ENCODE data around the gene NTF3.

The NTF3 gene

DNA sequence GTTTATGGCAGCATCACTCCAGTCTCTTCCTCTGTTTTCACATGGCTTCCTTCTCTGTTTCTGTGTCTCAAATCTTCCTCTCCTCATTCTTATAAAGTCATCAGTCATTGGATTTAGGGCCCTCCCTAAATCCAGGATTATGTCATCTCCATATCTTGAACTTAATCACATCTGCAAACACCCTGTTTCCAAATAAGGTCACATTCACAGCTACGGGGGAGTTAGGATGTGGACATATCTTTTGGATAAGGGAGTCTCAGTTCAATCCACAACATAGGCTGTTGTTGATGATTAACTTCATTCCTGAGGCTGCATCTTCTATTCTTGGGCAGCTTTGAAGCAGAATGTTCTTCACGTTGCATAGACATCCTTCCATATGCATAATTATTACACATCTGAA, 40.3 kb upstream of the NTF3 start:
- no peak overlapping the region for H2BK12ac ChIP-seq (ENCODE audit: low read length)
- no peak overlapping the region for H3K4ac ChIP-seq (ENCODE audit: low read depth, low read length)
- no peak overlapping the region for H4K12ac ChIP-seq (ENCODE audit: low read depth, low read length)
- no peak overlapping the region for H4K8ac ChIP-seq (ENCODE audit: low read depth, low read length)
- no peak overlapping the region for H2AFZ ChIP-seq (ENCODE audit: insufficient read depth, low read length, poor library complexity)
- no peak overlapping the region for H3K14ac ChIP-seq (ENCODE audit: low read length)
- peaks cover 4 to 8% of the 10 kb centered on the region in 2 experiments for H3K4me1 ChIP-seq (ENCODE audit: control insufficient read depth in 1 of 2, insufficient read depth in 2 of 2, low read length in 2 of 2)
- no peak overlapping the region for H2AK5ac ChIP-seq (ENCODE audit: low read length)
- H3K79me2 ChIP-seq (ENCODE audit: control insufficient read depth, insufficient read depth, low read length, poor library complexity): no peaks in the 10 kb centered on the region
- no peak overlapping the region for H3K18ac ChIP-seq (ENCODE audit: low read length)
- no peak overlapping the region for H3K9ac ChIP-seq (ENCODE audit: low read length)
- WGBS (ENCODE audit: extremely low coverage, insufficient coverage, insufficient read length): no CpG with 5 or more reads among the region's 2 CpGs
- no peak overlapping the region for H3K4me3 ChIP-seq (ENCODE audit: low read depth, low read length)
- no peaks in the 10 kb centered on the region for H3K79me1 ChIP-seq (ENCODE audit: low read length)
- H3K4me2 ChIP-seq (ENCODE audit: low read length): no peak overlapping the region
- no peak overlapping the region for H2BK120ac ChIP-seq (ENCODE audit: insufficient read depth, low read length, poor library complexity)
- H2BK5ac ChIP-seq (ENCODE audit: low read depth, low read length, poor library complexity): no peak overlapping the region
- H3K27me3 ChIP-seq (ENCODE audit: insufficient read depth, low read length): no peaks in the 10 kb centered on the region
- H3K9me3 ChIP-seq (ENCODE audit: insufficient read depth, low read depth, low read length): no peaks in the 10 kb centered on the region
- H3K36me3 ChIP-seq (ENCODE audit: control insufficient read depth in 1 of 2, insufficient read depth in 2 of 2, low read length in 2 of 2): no peaks in the 10 kb centered on the region
- H3K27ac ChIP-seq (ENCODE audit: low read depth, low read length): no peak overlapping the region
- no peak overlapping the region for H4K91ac ChIP-seq (ENCODE audit: low read depth, low read length)
- no peak overlapping the region for H3K23ac ChIP-seq (ENCODE audit: low read length)
- DNase-seq: no peak

DNA sequence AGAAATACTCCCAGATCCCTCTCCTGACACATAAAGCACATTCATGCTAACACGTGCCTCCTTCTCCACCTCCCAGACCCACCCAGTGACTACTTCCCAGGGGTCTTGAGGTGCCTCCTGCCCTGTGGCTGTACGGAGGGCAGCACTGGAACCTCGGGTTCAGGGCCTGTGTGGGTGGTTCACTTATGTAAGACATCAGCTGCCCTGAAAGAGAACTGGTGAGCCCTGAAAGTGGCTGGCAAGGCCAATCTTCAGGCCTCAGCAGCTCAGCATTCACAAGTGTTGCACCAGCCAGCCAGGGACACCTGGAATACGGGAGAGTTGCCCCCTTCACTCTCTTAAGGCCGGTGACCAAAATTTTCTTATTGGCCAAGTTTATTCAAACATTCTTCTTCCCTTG, 38.9 kb upstream of the NTF3 start:
- Histone ChIP-seq H3K9ac (ENCODE audit: low read length) (no peak overlapping the region), H3K36me3 (ENCODE audit: control insufficient read depth in 1 of 2, insufficient read depth in 2 of 2, low read length in 2 of 2) (no peaks in the 10 kb centered on the region), H2AFZ (ENCODE audit: insufficient read depth, low read length, poor library complexity) (no peak overlapping the region), H3K79me1 (ENCODE audit: low read length) (no peaks in the 10 kb centered on the region), H3K9me3 (ENCODE audit: insufficient read depth, low read depth, low read length) (no peaks in the 10 kb centered on the region), H3K18ac (ENCODE audit: low read length) (no peak overlapping the region), H3K4me1 (ENCODE audit: control insufficient read depth in 1 of 2, insufficient read depth in 2 of 2, low read length in 2 of 2) (peaks cover 4 to 8% of the 10 kb centered on the region in 2 experiments), H3K4me3 (ENCODE audit: low read depth, low read length) (no peak overlapping the region), H2BK12ac (ENCODE audit: low read length) (no peak overlapping the region), H2BK5ac (ENCODE audit: low read depth, low read length, poor library complexity) (no peak overlapping the region), H3K4me2 (ENCODE audit: low read length) (no peak overlapping the region), H4K8ac (ENCODE audit: low read depth, low read length) (no peak overlapping the region), H2BK120ac (ENCODE audit: insufficient read depth, low read length, poor library complexity) (no peak overlapping the region), H3K14ac (ENCODE audit: low read length) (no peak overlapping the region), H3K79me2 (ENCODE audit: control insufficient read depth, insufficient read depth, low read length, poor library complexity) (no peaks in the 10 kb centered on the region), H3K23ac (ENCODE audit: low read length) (no peak overlapping the region), H4K91ac (ENCODE audit: low read depth, low read length) (no peak overlapping the region), H4K12ac (ENCODE audit: low read depth, low read length) (no peak overlapping the region), H3K4ac (ENCODE audit: low read depth, low read length) (no peak overlapping the region), H3K27me3 (ENCODE audit: insufficient read depth, low read length) (no peaks in the 10 kb centered on the region), H2AK5ac (ENCODE audit: low read length) (no peak overlapping the region), H3K27ac (ENCODE audit: low read depth, low read length) (no peak overlapping the region)
- DNase-seq: no peak
- no CpG with 5 or more reads among the region's 5 CpGs for WGBS (ENCODE audit: extremely low coverage, insufficient coverage, insufficient read length)

- H4K8ac ChIP-seq (ENCODE audit: low read depth, low read length): no peak overlapping the region
- no peaks in the 10 kb centered on the region for H3K27me3 ChIP-seq (ENCODE audit: insufficient read depth, low read length)
These were observed 36.3 kb upstream of the NTF3 start for GRCh38 chr12:5395443-5396271.

DNA sequence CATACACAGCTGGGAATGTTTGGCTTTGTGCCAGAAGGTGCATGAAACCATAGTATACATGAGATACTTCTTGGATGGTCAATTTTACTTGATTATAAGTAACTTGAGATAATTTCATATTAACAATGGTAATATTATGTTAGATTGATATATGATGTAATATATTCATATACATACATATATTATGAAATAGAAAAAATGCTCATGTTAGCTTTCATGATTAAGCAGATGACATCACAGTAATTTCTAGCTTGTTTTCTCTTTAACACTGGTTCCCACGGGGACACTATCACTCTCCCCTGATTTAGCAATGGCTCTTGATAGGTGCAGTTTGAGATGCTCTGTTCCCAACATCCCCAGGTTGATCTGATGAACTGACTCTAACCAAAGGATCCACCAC, 35.4 kb upstream of the NTF3 start:
- H3K9ac ChIP-seq (ENCODE audit: low read length): no peak overlapping the region
- no peak overlapping the region for H3K4ac ChIP-seq (ENCODE audit: low read depth, low read length)
- no peak overlapping the region for H2AK5ac ChIP-seq (ENCODE audit: low read length)
- peaks cover 4 to 8% of the 10 kb centered on the region in 2 experiments for H3K4me1 ChIP-seq (ENCODE audit: control insufficient read depth in 1 of 2, insufficient read depth in 2 of 2, low read length in 2 of 2)
- H2AFZ ChIP-seq (ENCODE audit: insufficient read depth, low read length, poor library complexity): no peak overlapping the region
- no peak overlapping the region for H3K14ac ChIP-seq (ENCODE audit: low read length)
- no peak overlapping the region for H4K12ac ChIP-seq (ENCODE audit: low read depth, low read length)
- H3K4me3 ChIP-seq (ENCODE audit: low read depth, low read length): no peak overlapping the region
- H3K23ac ChIP-seq (ENCODE audit: low read length): no peak overlapping the region
- no peak overlapping the region for H2BK12ac ChIP-seq (ENCODE audit: low read length)
- H4K8ac ChIP-seq (ENCODE audit: low read depth, low read length): no peak overlapping the region
- no CpG with 5 or more reads among the region's 1 CpG for WGBS (ENCODE audit: extremely low coverage, insufficient coverage, insufficient read length)
- H2BK120ac ChIP-seq (ENCODE audit: insufficient read depth, low read length, poor library complexity): no peak overlapping the region
- H3K79me1 ChIP-seq (ENCODE audit: low read length): no peaks in the 10 kb centered on the region
- no peak overlapping the region for H3K27ac ChIP-seq (ENCODE audit: low read depth, low read length)
- no peak overlapping the region for H2BK5ac ChIP-seq (ENCODE audit: low read depth, low read length, poor library complexity)
- no peaks in the 10 kb centered on the region for H3K9me3 ChIP-seq (ENCODE audit: insufficient read depth, low read depth, low read length)
- H3K18ac ChIP-seq (ENCODE audit: low read length): no peak overlapping the region
- H3K79me2 ChIP-seq (ENCODE audit: control insufficient read depth, insufficient read depth, low read length, poor library complexity): no peaks in the 10 kb centered on the region
- H3K36me3 ChIP-seq (ENCODE audit: control insufficient read depth in 1 of 2, insufficient read depth in 2 of 2, low read length in 2 of 2): no peaks in the 10 kb centered on the region
- no peak for DNase-seq
- no peaks in the 10 kb centered on the region for H3K27me3 ChIP-seq (ENCODE audit: insufficient read depth, low read length)
- no peak overlapping the region for H4K91ac ChIP-seq (ENCODE audit: low read depth, low read length)
- H3K4me2 ChIP-seq (ENCODE audit: low read length): no peak overlapping the region

More at GRCh38 chr12:5395443-5396271, 36.3 kb upstream of the NTF3 start:
- Histone ChIP-seq H2AFZ (ENCODE audit: insufficient read depth, low read length, poor library complexity) (no peak overlapping the region), H2BK12ac (ENCODE audit: low read length) (no peak overlapping the region), H3K4ac (ENCODE audit: low read depth, low read length) (no peak overlapping the region), H2BK5ac (ENCODE audit: low read depth, low read length, poor library complexity) (no peak overlapping the region), H3K27ac (ENCODE audit: low read depth, low read length) (no peak overlapping the region), H3K79me2 (ENCODE audit: control insufficient read depth, insufficient read depth, low read length, poor library complexity) (no peaks in the 10 kb centered on the region), H3K14ac (ENCODE audit: low read length) (no peak overlapping the region), H2BK120ac (ENCODE audit: insufficient read depth, low read length, poor library complexity) (no peak overlapping the region), H3K36me3 (ENCODE audit: control insufficient read depth in 1 of 2, insufficient read depth in 2 of 2, low read length in 2 of 2) (no peaks in the 10 kb centered on the region), H2AK5ac (ENCODE audit: low read length) (no peak overlapping the region), H3K23ac (ENCODE audit: low read length) (no peak overlapping the region), H3K4me3 (ENCODE audit: low read depth, low read length) (no peak overlapping the region), H3K4me2 (ENCODE audit: low read length) (no peak overlapping the region), H3K9me3 (ENCODE audit: insufficient read depth, low read depth, low read length) (no peaks in the 10 kb centered on the region), H4K12ac (ENCODE audit: low read depth, low read length) (no peak overlapping the region), H3K18ac (ENCODE audit: low read length) (no peak overlapping the region), H4K91ac (ENCODE audit: low read depth, low read length) (no peak overlapping the region), H3K4me1 (ENCODE audit: control insufficient read depth in 1 of 2, insufficient read depth in 2 of 2, low read length in 2 of 2) (peaks cover 4 to 8% of the 10 kb centered on the region in 2 experiments), H3K9ac (ENCODE audit: low read length) (no peak overlapping the region), H3K79me1 (ENCODE audit: low read length) (no peaks in the 10 kb centered on the region)
- no peak for DNase-seq
- no CpG with 5 or more reads among the region's 13 CpGs for WGBS (ENCODE audit: extremely low coverage, insufficient coverage, insufficient read length)

Measured in trophoblast cell (in vitro differentiated cells and primary cell).